DOHH2 (cell line): ENCODE data around the gene FZD10.

Experiments
- EZH2phosphoT487 ChIP-seq: fragments of 200-600 bp; sonication (generic); IDR thresholded peaks from 2 replicates; pipeline ENCODE4 v1.6.1; 2017; ENCODE audit warnings: borderline replicate concordance, mild to moderate bottlenecking, antibody characterized with exemption, low read length, moderate library complexity, mixed read lengths
- TF ChIP-seq, protein P1 (sequence below): fragments of 200-600 bp; sonication (generic); IDR thresholded peaks from one replicate; pipeline ENCODE4 v1.5.1; 2014; ENCODE audit warnings: antibody characterized with exemption, mild to moderate bottlenecking, low read depth, low read length; ENCODE audit not compliant: poor library complexity, severe bottlenecking

DNA sequence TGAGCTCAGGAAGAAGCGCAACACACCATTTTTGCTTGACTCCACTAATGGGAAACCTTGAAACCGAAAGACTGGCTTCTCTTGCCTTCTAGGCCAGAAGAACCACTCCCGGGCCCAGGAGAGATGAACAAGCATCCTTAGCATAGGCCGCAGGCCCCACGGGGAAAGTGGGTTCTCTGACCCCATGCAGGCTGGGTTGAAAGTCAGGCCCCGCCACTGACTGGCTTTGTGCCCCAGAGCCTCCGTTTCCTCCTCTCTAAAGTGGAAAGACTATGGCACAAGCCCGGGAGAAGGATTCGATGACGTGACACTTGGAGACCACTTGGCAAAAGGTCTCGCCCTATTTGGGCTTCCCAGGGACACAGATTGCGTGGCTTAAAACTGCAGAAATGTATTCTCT, 9.9 kb upstream of the FZD10 start:
- TF ChIP-seq, protein P1, sequence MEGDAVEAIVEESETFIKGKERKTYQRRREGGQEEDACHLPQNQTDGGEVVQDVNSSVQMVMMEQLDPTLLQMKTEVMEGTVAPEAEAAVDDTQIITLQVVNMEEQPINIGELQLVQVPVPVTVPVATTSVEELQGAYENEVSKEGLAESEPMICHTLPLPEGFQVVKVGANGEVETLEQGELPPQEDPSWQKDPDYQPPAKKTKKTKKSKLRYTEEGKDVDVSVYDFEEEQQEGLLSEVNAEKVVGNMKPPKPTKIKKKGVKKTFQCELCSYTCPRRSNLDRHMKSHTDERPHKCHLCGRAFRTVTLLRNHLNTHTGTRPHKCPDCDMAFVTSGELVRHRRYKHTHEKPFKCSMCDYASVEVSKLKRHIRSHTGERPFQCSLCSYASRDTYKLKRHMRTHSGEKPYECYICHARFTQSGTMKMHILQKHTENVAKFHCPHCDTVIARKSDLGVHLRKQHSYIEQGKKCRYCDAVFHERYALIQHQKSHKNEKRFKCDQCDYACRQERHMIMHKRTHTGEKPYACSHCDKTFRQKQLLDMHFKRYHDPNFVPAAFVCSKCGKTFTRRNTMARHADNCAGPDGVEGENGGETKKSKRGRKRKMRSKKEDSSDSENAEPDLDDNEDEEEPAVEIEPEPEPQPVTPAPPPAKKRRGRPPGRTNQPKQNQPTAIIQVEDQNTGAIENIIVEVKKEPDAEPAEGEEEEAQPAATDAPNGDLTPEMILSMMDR: no peak
- no peak for TF ChIP-seq EZH2phosphoT487
